GM21737 (cell line): ENCODE data around the gene GLS2.
A peak's percentile ranks its signal among the peaks of the same experiment; 100 is the strongest.
"Not testable (repeated sequence)": the region's sequence is repeated elsewhere in the genome, so short reads cannot be mapped to it uniquely, and the experiment has no call there.

ENCODE experiments used
- ATAC-seq: cut with Tn5 transposase; IDR thresholded peaks from one replicate; pipeline ENCODE4 v1.9.1; 2021; ENCODE audit warnings: mild to moderate bottlenecking, moderate library complexity; ENCODE audit not compliant: unreplicated experiment

The GLS2 gene

GRCh38 chr12:56448860-56449621 is 38.9 kb downstream of the GLS2 start, which contains the start of gene TIMELESS:
Gene TIMELESS, minus strand, starts transcription at chr12:56449426. Its CDS starts 15,256 bp downstream, at chr12:56434170.
- ATAC-seq: peak; percentile 92

- ATAC-seq: not testable (repeated sequence)
Observed at GRCh38 chr12:56443208-56443607, 44.8 kb downstream of the GLS2 start.

GRCh38 chr12:56437430-56438176 is 50.4 kb downstream of the GLS2 start:
- ATAC-seq: no peak

- no peak for ATAC-seq
Observed at GRCh38 chr12:56434828-56435227, 53.1 kb downstream of the GLS2 start.

- ATAC-seq: no peak
Observed at GRCh38 chr12:56431850-56432249, 56.1 kb downstream of the GLS2 start.

GRCh38 chr12:56431288-56431687 is 56.7 kb downstream of the GLS2 start:
- ATAC-seq: no peak

- ATAC-seq: no peak
Observed at GRCh38 chr12:56425940-56426438, 62.0 kb downstream of the GLS2 start.

GRCh38 chr12:56425193-56425592 is 62.8 kb downstream of the GLS2 start:
- ATAC-seq: no peak
